ENCODE results near the gene TBC1D4. TPM values are rescaled to one million over a fixed set of nuclear protein-coding genes. Genes with fewer than 3 reads are reported as not detected.

TBC1D4 gene
- total and polyA plus RNA-seq, 10 donors = 10.1 to 67.0 (median 21.6) TPM

DNA sequence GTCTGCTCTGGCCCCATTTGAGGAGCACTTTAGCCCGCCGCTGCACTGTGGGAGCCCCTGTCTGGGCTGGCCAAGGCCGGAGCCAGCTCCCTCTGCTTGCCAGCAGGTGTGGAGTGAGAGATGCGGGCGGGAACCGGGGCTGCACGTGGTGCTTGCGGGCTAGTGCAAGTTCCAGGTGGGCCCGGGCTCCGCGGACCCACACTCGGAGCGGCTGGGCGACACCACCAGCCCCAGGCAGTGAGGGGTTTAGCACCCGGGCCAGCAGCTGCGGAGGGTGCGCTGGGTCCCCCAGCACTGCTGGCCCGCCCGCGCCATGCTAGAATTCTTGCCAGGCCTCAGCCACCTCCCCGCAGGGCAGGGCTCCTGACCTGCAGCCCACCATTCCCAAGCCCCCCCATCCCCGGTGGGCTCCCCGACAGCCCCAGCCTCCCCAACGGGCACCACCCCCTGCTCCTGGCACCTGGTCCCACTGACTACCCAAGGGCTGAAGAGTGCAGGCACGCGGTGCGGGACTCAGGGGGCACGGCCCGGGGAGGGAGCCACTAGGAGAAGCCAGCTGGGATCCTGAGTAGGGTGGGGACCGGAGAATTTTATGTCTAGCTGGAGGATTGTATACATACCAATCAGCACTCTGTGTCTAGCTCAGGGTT lies 36.6 kb upstream of the TBC1D4 start:
- no peak for DNase-seq
- Histone ChIP-seq H3K4me3 (no peak overlapping the region), H3K27ac (no peak overlapping the region), H3K27me3 (replicated peaks in 1 of 7) (no peaks in the 10 kb centered on the region), H3K9me3 (peaks cover 0 to 24% (median 6%) of the 10 kb centered on the region in 8 donors), H3K36me3 (no peaks in the 10 kb centered on the region), H3K4me1 (no peaks in the 10 kb centered on the region)
- WGBS, 5 donors = 93 to 97% (median 95%) methylated on average over 8 to 30 of the region's 30 CpGs
- no peak for TF ChIP-seq POLR2A (IDR thresholded peaks at IDR 0.05)
- TF ChIP-seq, protein P1, sequence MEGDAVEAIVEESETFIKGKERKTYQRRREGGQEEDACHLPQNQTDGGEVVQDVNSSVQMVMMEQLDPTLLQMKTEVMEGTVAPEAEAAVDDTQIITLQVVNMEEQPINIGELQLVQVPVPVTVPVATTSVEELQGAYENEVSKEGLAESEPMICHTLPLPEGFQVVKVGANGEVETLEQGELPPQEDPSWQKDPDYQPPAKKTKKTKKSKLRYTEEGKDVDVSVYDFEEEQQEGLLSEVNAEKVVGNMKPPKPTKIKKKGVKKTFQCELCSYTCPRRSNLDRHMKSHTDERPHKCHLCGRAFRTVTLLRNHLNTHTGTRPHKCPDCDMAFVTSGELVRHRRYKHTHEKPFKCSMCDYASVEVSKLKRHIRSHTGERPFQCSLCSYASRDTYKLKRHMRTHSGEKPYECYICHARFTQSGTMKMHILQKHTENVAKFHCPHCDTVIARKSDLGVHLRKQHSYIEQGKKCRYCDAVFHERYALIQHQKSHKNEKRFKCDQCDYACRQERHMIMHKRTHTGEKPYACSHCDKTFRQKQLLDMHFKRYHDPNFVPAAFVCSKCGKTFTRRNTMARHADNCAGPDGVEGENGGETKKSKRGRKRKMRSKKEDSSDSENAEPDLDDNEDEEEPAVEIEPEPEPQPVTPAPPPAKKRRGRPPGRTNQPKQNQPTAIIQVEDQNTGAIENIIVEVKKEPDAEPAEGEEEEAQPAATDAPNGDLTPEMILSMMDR (IDR thresholded peaks at IDR 0.05 in 8 of 11, conservative IDR thresholded peaks at IDR 0.05 in 3 of 11) = no peak
- no peak for TF ChIP-seq POLR2AphosphoS5 (IDR thresholded peaks at IDR 0.05)
- intact Hi-C loops (cut with DNase I; ENCODE audit: low total_unique reads) = no loop called here

DNA sequence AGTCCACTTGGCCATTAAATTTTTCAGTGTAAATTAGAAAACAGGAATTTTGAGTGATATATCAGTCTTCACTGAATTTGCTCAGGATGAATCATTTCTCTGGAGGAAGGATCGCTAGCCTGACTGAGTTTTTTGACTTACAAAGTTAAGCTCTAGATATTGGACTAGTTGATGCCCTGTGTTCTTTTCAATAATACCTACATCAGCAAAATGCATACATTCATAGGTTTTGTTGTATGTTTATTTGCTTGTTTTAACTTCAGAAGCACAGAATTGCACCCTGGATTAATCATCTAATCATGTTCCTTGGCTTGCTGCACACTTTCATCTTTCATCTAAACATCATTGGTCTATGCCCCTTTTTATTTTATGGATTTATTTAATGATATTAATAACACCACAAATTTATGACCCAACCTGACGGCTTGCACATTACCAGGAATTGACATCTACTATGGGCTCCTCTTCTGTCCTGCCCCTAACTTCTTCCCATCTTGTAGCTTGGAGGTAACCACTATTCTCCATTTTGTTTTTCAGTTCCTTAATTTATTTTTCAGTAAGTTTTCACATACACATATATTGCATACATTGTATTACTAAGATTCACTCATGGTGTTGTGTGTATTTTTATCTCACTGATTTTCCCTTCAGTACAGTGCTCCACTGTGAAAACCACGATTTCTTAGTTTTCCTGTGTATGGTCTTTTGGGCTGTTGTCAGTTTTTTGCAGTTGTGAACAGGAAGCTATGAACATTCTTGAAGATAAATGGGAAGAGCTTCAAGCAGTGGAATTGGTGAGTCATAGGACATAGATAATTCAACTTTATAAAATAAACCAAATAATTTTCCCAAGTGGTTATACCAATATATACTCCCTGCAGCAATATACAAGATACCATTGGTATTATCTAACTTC lies 32.4 kb upstream of the TBC1D4 start:
- Histone ChIP-seq H3K9me3 (peaks cover 0 to 6% (median 0%) of the 10 kb centered on the region in 8 donors), H3K4me3 (no peak overlapping the region), H3K4me1 (peaks cover 0 to 23% (median 6%) of the 10 kb centered on the region in 6 donors), H3K27me3 (replicated peaks in 1 of 7) (no peaks in the 10 kb centered on the region), H3K27ac (no peak overlapping the region), H3K36me3 (no peaks in the 10 kb centered on the region)
- TF ChIP-seq, protein P1 (IDR thresholded peaks at IDR 0.05 in 8 of 11, conservative IDR thresholded peaks at IDR 0.05 in 3 of 11) = no peak
- TF ChIP-seq POLR2AphosphoS5 (IDR thresholded peaks at IDR 0.05) = no peak
- no peak for TF ChIP-seq POLR2A (IDR thresholded peaks at IDR 0.05)
- 62 to 73% (median 64%) methylated on average over 3 of the region's 3 CpGs for whole genome bisulfite sequencing, 5 donors
- DNase-seq = no peak
- intact Hi-C loops (cut with DNase I; ENCODE audit: low total_unique reads) = no loop called here

DNA sequence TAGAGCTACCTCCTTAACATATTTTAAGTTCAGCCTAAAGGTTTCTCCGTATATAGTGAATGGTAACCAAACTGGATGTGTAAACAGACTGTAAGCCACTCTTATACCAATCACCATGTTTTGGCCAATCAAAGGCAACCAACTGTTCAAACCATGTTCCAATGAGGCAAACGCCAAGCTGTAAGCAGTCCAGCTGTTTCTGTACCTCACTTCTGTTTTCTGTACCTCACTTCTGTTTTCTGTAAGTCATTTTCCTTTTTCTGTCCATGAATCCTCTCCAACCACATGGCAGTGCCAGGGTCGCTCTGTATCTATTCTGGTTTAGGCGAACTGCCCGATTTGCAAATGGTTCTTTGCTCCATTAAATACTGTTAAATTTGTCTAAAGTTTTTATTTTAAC lies 31.3 kb upstream of the TBC1D4 start:
- Histone ChIP-seq H3K4me3 (no peak overlapping the region), H3K27ac (no peak overlapping the region), H3K36me3 (no peaks in the 10 kb centered on the region), H3K9me3 (no peaks in the 10 kb centered on the region), H3K4me1 (peaks cover 0 to 23% (median 6%) of the 10 kb centered on the region in 6 donors), H3K27me3 (replicated peaks in 1 of 7) (no peaks in the 10 kb centered on the region)
- no peak for DNase-seq
- 77 to 85% (median 85%) methylated on average over 5 of the region's 5 CpGs for WGBS, 5 donors
- TF ChIP-seq POLR2AphosphoS5 (IDR thresholded peaks at IDR 0.05) (no peak), POLR2A (IDR thresholded peaks at IDR 0.05) (no peak)
- TF ChIP-seq, protein P1 (IDR thresholded peaks at IDR 0.05 in 8 of 11, conservative IDR thresholded peaks at IDR 0.05 in 3 of 11) = no peak
- intact Hi-C loops (cut with DNase I; ENCODE audit: low total_unique reads) = no loop called here

DNA sequence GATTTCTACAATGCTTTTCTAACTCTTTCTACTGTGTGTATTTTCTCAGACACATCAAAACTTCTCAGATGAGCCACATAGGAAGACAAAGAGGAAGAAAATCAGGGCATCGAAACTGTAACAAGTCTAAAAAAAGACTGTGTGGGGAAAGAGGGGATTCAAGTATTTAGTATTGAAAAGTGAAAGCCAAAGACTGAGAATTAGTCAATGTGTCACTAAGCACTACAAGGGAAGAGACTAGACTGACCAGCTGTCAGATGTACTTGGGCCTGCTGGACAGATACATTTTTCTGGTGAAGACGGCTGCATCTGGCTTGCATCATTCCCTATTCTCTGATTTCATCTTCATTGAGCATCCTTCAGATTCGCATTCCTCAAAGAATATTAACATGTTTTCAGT lies 30.3 kb upstream of the TBC1D4 start:
- H3K4me3 ChIP-seq = no peak overlapping the region
- intact Hi-C loops (cut with DNase I; ENCODE audit: low total_unique reads) = no loop called here
- H3K27me3 ChIP-seq (replicated peaks in 1 of 7) = no peaks in the 10 kb centered on the region
- H3K36me3 ChIP-seq = no peaks in the 10 kb centered on the region
- H3K4me1 ChIP-seq = peaks cover 0 to 23% (median 6%) of the 10 kb centered on the region in 6 donors
- WGBS, 5 donors = 56 to 66% (median 59%) methylated on average over 3 of the region's 3 CpGs
- H3K9me3 ChIP-seq = no peaks in the 10 kb centered on the region
- DNase-seq = no peak
- TF ChIP-seq, protein P1 (IDR thresholded peaks at IDR 0.05 in 8 of 11, conservative IDR thresholded peaks at IDR 0.05 in 3 of 11) = no peak
- no peak for TF ChIP-seq POLR2AphosphoS5 (IDR thresholded peaks at IDR 0.05)
- TF ChIP-seq POLR2A (IDR thresholded peaks at IDR 0.05) = no peak
- no peak overlapping the region for H3K27ac ChIP-seq
